HG02870 (cell line): ENCODE results near the gene TP63.
"Not testable (repeated sequence)": the region's sequence is repeated elsewhere in the genome, so short reads cannot be mapped to it uniquely, and the experiment has no call there.

Experiments used
- ATAC-seq: cut with Tn5 transposase; IDR thresholded peaks from one replicate; pipeline ENCODE4 v1.9.1; 2021; ENCODE audit warnings: mild to moderate bottlenecking, moderate library complexity; ENCODE audit not compliant: unreplicated experiment

The TP63 gene

DNA sequence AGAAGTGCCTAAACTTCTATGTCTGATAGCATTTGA is at the start of gene TP63:
Gene TP63, plus strand, starts transcription at position 17 of the 36 bp plus-strand sequence. CDS start 127 bp downstream, outside the sequence.
- no peak for ATAC-seq

DNA sequence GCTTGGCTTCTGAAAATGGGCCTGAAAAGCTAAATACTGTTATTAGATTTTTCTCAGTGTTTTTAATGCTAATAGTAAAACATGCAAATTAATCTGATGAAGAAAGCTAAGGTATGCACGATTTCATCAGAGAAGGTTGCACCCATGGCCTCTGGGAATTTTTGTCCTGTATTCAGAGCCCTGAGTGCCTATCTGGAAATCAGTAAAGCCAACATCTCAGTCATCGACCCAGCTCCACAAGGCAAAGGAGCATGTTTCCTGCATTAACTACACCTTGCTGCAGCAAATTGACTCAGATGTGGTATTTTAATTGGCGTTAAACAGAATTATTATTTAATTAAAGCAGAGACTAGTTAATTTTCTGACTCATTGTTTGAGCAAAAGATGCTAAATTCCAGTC is 49.0 kb upstream of the TP63 start:
- ATAC-seq, result no peak

DNA sequence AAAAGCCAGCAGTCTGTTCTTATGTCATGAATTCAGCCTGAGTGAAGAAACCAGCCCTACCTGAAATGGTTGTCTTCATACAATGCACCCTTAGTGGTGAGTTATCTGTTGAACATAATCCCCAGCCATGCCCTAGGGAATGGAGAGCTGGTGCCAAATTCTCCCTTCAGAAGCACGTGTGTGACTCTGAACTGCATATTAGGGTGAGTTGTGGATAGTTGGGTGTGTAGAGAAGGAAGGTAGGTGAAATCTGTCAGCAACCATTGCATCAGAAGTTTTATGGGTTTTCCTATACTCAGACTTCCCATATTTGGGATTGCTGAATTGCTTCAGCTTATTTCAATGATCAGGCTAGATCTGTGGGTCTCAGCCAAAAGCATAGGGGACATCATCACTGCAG is 46.5 kb upstream of the TP63 start:
- no peak for ATAC-seq

DNA sequence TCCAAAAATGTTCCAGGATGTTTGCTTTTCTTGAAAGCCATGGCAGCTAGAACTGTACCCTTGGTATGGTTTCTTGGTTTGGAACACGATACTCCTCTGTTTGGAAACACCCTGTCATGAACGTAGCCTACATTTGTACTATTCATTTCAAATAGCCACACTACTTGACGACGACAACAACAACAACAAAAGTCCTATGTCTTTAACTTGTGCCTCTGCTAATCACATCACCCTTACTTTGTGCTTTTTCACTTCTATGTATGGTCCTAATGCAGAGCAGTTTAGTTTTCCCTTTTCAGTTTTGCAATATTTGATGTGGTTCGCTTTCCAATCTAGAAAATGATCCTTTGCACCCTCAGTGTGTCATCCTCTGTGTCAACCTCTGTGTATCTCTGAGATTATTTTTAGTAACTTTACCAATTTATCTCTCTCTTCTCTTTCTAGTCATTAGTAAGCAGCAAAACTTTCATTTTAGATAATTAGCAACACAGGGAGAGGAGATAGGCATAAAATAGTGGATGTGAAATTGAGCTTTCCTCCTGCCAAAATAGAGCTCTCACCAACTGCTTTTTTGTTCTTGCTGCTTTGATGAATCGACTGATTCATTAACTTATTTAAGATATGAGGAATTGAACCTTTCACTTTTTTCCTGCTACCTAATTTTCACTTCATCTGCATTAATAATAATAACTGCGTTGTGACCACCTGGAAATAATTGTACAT is 44.1 kb upstream of the TP63 start:
- peak; percentile 90 for ATAC-seq

DNA sequence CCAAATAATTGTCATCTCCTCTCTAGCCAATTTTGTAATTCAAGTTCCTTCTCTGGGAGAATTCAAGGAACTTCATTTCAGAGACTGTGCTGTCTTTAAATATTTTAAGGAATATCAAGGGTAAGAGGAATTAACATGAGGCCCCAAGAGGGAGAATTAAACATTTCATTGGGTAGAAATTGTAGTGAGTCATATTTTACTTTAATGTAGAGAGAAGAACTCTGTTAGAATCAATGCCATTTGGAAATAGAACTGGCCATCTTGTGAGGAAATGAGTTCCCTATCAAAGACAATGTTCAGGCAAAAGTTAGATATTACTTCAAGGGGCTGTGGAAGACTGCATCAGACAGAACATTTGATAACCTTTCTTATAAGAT is 43.5 kb upstream of the TP63 start:
- ATAC-seq, result no peak

DNA sequence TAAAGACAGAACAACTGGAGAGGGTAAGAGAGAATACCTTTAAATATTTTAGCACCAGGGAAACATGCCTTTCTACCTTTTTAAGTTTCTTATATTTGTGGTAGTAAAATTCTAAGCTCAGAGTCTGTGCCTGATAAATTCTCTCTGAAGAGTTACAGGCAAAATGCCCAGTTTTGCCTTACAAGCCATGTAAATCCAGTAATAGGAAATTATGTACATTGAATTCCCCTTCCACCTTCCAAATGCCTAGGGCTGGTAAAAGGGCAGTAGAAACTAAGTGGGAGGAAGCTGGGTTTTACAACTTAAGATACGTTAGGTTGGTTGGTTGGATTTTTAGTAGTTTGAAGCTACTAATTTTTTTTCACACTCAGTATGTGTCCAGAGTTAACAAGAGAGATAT is 43.1 kb upstream of the TP63 start:
- ATAC-seq, result no peak

DNA sequence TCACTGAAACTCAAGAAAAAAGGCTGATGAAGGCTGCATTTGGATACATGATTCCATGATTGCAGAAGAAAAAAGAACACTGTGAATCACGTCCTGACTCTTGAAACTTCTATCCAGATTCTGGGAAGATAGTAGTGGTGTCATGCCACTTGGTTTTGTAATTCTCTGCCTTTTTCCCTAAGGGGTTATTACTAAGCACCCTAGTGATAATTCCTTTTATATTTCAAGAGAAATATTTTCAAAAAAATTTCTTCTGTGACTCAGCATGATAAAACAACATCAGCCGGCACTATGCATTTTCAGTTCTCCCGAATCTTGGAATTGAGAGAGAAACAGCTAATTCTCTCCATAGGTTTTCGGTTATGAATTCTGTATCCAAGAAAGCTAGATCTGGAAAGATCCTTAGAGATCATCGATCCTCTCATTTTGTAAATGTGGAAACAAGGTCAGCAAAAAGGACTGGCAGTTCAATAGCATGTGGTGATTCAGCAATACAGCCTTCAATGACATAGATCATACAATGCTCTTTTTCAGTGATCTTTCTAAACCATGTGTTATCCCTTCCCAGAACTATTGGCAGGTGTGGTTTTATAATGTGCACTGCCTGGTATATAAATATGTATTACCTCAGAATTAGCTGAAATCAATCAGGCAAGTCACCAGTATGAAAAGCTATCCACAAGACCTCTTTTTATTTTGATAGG is 42.6 kb upstream of the TP63 start:
- no peak for ATAC-seq

DNA sequence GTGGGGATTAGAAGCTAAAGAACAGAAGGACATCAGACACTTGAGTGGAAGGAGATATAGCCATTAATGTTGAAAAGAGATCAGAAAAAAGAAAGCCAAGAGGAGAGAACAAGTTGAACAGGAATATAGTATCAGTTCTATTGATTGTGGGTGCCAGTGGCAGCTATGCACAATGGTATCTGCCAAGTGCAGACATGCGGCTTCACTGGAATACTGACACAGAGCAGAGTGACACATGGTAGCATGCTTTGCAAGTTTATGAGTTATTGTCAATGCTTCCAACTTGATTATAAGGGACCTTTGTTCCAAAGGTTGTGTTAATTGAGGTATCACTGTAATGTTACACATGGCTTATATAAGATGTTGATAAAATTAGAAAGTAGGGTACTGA is 42.0 kb upstream of the TP63 start:
- ATAC-seq, result no peak

DNA sequence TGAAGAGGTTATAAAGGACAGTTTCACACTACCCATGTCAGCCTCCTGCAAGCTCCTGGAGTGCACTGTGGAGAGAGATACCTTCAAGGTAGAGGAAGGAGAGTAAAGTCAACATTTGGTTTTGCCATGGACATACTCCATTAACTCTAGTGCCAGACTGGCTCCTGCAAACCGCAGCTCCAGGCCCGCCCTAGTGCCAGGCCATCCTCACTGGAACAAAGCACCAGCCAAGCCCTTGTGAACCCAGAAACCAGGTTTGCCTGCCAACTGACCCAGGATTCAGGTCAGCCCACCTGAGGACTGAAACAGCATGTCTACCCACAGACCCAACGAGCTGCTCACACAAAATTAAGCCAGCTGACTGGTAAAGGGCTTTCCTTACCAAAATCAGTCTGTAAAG is 41.0 kb upstream of the TP63 start:
- ATAC-seq, result no peak

DNA sequence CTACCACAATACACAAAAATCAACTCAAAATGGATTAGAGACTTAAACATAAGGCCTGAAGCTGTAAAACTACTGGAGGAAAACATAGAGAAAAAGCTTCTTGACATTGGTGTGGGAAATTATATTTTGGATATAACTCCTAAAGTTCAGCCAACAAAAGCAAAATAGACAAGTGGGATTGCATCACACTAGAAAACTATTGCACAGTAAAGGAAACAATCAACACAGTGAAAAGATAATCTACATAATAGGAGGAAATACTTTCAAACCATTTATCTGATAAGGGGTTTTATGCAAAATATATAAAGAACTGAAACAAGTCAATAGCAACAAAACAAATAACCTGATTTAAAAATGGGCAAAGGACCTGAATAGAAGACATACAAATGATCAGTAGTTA is 37.6 kb upstream of the TP63 start:
- no peak for ATAC-seq

DNA sequence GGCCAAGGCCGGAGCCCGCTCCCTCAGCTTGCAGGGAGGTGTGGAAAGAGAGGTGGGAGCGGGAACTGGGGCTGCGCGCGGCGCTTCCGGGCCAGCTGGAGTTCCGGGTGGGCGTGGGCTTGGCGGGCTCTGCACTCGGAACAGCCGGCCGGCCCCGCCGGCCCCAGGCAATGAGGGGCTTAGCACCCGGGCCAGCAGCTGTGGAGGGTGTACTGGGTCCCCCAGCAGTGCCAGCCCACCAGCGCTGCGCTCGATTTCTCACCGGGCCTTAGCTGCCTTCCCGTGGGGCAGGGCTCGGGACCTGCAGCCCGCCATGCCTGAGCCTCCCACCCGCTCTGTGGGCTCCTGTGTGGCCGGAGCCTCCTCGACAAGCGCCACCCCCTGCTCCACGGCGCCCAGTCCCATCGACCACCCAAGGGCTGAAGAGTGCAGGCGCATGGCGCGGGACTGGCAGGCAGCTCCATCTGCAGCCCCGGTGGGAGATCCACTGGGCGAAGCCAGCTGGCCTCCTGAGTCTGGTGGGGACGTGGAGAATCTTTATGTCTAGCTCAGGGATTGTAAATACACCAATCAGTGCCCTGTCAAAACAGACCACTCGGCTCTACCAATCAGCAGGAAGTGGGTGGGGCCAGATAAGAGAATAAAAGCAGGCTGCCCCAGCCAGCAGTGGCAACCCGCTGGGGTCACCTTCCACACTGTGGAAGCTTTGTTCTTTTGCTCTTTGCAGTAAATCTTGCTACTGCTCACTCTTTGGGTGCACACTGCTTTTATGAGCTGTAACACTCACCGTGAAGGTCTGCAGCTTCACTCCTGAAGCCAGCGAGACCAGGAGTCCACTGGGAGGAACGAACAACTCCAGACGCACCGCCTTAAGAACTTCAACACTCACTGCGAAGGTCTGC is 34.9 kb upstream of the TP63 start:
- not testable (repeated sequence) for ATAC-seq

DNA sequence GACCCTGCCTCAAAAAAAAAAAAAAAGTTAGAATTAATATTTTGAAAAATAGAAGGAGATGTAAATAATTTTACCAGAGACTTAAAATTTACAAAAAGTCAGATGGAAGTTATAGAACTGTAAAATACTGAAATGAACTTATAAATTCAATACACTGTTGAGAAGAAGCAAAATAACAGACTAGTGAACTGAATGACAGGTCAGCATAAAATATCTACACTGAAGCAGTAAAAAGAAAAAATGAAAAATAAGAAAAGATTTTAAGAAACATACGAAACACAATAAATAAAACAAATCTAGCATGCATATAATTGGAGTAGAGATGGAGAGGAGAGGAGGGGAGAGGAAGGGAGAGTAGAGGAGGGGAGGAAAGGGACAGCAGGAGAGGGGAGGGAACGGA is 33.3 kb upstream of the TP63 start:
- ATAC-seq, result no peak

DNA sequence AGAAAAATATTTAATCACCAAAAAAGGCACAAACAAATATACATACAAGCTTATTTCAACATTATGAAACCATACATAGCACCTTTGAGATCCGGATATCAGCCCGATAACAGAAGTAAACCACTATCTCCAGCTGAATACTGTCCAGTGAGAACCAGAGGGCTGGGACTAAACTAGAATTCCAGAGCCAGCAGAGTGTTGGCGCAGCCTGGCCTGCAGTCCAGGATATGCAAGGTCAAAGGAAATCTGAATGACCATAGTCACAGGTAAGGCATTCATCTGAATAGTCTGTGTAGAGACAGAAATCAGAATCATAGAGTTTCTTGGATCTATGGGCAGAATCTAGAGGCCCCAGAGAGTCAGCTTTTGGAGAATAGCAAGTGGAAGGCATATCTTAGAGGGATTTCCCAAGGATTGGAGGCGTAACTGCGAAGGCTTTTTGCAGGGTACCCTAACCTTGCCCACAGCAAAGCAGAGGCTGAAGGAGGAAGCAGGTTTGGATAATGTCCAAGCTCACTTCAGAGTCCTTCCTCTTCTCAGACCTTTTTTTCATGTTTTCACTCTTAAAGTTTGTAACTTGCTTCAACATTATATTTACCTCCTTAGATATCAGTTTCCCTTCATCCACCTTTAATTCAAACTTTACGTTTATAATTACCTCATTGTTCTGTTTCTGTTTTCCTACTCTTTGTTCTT is 32.5 kb upstream of the TP63 start:
- ATAC-seq, result no peak

DNA sequence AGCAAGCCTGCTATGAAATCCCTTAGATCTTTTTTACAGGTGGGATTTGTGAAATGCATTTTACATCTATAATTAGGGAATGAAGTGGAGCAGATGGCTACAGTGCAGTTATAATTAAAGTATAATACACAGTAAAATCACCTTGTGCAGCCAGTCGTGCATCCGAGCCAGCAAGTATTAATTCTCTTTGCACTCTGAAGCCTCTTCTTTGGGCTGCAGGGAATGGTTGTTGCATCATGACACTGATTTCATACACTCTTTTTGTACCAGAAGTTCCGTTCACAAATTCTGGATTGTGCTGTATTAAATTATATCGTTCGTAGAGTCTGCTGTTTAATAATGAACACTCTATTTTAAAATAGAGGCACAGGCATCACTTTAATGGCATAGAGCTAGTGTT is 28.7 kb upstream of the TP63 start:
- no peak for ATAC-seq

DNA sequence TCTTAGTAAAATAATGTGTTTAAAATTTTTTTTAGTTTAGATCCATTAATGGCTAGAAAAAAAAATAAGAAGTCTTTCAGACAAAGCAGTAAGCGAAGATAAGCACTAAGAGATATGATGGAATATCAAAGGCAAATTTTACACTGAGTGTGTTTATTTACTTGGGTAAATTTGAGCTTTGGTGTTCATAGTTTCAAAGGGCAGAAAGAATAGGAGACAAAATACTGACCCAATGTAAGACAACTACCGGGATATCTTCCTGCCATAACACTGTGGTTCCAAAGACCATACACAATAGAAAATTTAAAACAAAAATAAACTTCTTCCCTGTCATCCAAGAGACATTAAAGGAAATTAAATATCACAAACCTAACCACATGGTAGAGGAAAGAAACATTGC is 25.5 kb upstream of the TP63 start:
- no peak for ATAC-seq

DNA sequence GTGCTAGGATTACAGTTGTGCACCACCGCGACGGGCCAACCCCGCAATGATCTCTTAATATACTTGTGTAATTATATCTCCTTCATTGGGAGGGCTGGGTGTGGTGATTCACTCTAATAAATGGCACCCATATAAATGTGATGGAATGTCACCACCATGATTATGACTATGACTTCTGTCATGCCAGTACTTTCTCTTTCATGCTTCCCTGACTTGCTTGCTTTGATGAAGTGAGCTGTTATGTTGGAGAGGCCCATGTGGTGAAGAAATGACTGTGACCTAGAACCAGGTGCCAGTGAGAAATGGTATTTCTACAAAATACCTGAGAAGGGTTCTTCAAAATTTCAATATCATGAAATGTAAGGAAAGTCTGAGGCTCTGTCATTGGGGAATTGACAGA is 24.4 kb upstream of the TP63 start:
- no peak for ATAC-seq

DNA sequence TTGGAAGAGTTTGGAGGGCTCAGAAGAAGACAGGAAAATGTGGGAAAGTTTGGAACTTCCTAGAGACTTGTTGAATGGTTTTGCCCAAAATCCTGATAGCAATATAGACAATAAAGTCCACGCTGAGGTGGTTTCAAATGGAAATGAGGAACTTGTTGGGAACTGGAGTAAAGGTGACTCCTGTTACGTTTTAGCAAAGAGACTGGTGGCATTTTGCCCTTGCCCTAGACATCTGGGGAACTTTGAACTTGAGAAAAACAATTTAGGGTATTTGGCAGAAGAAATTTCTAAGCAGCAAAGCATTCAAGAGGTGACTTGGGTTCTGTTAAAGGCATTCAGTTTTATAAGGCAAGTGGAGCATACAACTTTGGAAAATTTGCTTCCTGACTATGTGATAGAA is 18.5 kb upstream of the TP63 start:
- not testable (repeated sequence) for ATAC-seq

DNA sequence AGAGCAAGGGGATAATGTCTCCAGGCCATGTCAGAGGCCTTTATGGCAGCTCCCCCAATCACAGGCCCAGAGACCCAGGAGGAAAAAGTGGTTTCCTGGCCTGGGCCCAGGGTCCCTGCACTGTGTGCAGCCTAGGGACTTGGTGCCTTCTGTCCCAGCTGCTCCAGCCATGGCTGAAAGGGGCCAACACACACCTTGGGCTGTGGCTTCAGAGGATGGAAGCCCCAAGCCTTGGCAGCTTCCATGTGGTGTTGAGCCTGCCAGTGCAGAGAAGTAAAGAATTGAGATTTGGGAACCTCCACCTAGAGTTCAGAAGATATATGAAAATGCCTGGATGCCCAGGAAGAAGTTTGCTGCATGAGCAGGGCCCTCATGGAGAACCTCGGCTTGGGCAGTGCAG is 18.1 kb upstream of the TP63 start:
- ATAC-seq, result no peak

DNA sequence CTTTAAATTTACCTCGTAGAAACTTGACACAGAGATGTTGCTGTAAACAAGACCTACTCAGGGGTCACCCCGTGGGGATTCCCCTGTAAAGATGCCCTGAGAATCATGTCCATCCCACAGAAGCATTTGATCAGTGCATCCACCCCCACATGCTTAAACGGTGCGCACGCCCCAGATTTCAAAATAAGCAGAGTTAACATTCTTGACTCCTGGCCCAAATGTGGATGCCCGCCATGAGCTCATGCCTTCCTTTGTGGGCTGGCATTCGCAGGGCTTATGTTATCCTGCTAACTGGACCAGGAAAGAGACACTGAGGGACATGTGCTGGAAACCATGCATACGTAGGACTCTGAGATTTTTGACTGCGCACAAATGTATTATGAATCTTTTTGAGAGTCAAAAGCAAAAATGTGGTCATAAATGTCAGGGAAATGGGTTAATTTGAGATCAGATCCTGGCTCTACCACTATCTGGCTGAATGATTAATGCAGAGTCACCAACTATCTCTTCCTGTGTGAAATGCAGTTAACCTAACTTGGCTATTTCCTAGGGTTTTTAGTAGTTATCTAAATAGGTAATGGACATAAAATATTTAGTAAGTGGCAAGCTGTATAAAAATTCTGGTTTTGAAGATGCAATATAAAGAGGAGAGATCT is 9.1 kb upstream of the TP63 start:
- ATAC-seq, result no peak

DNA sequence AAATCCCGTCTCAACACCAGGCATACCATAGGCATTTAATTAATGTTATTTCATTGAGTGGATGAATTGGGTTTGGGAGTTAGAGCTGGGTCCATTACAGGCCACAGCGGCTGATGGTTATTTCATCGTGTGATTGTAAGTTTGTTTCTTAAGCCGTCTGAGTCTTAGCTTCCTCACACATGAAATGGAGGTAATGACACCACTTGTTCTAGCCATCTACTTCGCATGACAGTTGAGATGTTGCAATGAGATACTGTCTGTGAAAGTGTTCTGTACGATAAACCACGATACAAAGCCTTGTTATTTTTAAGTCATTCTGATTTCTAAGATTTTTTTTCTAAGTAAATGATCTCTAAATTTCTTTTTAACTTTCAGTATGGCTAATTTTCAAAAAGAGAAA is 8.6 kb upstream of the TP63 start:
- ATAC-seq, result no peak

DNA sequence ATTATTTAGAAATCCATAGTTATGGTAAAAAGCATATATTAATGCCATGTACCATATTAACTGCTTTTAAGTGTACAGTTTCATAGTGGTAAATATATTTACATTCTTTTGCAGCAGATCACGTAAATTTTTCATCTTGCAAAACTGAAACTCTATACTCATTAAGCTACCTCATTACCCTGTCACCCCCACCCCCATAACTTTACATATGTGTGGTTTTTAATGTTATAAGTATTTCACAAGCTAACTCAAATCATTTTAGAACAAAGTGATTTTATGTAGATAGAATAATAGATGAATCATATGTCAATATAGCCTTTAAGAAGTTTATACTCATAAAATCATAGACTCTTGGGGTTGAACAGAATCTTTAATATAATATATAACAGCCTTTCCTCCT is 7.1 kb upstream of the TP63 start:
- ATAC-seq, result no peak
